HEK293 (cell line): ENCODE results near the gene FASTKD3.

ENCODE experiments used
- CTCF ChIA-PET: fragments of 350-600 bp; formaldehyde crosslinking; extraction: SDS; loops from one replicate; lab custom pipeline; 2021; ENCODE audit warnings: antibody characterized with exemption; lab: Yijun Ruan, JAX
- POLR2A ChIA-PET: fragments of 300-600 bp; formaldehyde crosslinking; extraction: SDS; loops from one replicate; lab custom pipeline; 2020; ENCODE audit warnings: antibody characterized with exemption, inconsistent platforms; lab: Yijun Ruan, JAX
- H3K27ac ChIP-seq: fragments of 200-500 bp; sonication (Bioruptor generic); 2 replicates; pipeline ENCODE4 v1.5.1; 2014; ENCODE audit warnings: low read depth, low read length, control low read depth, inconsistent platforms; ENCODE audit errors: extremely low read depth
- H3K36me3 ChIP-seq, 2 experiments: fragments of 200-500 bp in 1 of 2; sonication (Bioruptor generic) in 1 of 2; 1 replicate in 1 of 2; 2 replicates in 1 of 2; pipeline ENCODE4 v1.5.1; 2014 to 2017; ENCODE audit warnings: inconsistent platforms in 2 of 2, low read length in 2 of 2; ENCODE audit not compliant: control insufficient read depth in 2 of 2, insufficient read depth in 1 of 2
- H3K4me1 ChIP-seq: fragments of 200-500 bp; sonication (Bioruptor generic); 2 replicates; pipeline ENCODE4 v1.5.1; 2014; ENCODE audit warnings: mild to moderate bottlenecking, low read length, inconsistent platforms; ENCODE audit not compliant: control insufficient read depth, insufficient read depth
- H3K4me3 ChIP-seq: 2 replicates; pipeline ENCODE4 v1.5.1; 2011; ENCODE audit warnings: low read depth, mild to moderate bottlenecking, control low read depth, low read length, moderate library complexity
- H3K9me3 ChIP-seq: fragments of 200-500 bp; sonication (Bioruptor generic); 2 replicates; pipeline ENCODE4 v1.5.1; 2014; ENCODE audit warnings: low read depth, low read length, inconsistent platforms; ENCODE audit not compliant: control insufficient read depth, insufficient read depth
- BCL11B ChIP-seq: fragments of 450-650 bp; formaldehyde crosslinking; IDR thresholded peaks from 2 replicates; pipeline ENCODE4 v1.5.1; 2016; ENCODE audit warnings: low read depth, missing biosample characterization, missing genetic modification characterization
- HOXA7 ChIP-seq: sonication (generic); formaldehyde crosslinking; IDR thresholded peaks from 2 replicates; pipeline ENCODE4 v1.8.1; 2022; ENCODE audit warnings: missing genetic modification reagents, borderline replicate concordance
- RBAK ChIP-seq: fragments of 450-650 bp; formaldehyde crosslinking; IDR thresholded peaks from 2 replicates; pipeline ENCODE4 v1.5.1; 2016; ENCODE audit warnings: missing biosample characterization, missing genetic modification characterization
- SETDB1 ChIP-seq: IDR thresholded peaks from one replicate; pipeline ENCODE4 v1.6.1; 2017; ENCODE audit warnings: mild to moderate bottlenecking, low read length, moderate library complexity, mixed read lengths; ENCODE audit not compliant: insufficient read length
- YY1 ChIP-seq: fragments of 450-650 bp; formaldehyde crosslinking; IDR thresholded peaks from 2 replicates; pipeline ENCODE4 v1.5.1; 2018; ENCODE audit warnings: missing biosample characterization, missing genetic modification characterization
- YY2 ChIP-seq: fragments of 450-650 bp; formaldehyde crosslinking; IDR thresholded peaks from 2 replicates; pipeline ENCODE4 v1.5.1; 2016; ENCODE audit warnings: missing biosample characterization, missing genetic modification characterization
- ZNF114 ChIP-seq: fragments of 450-650 bp; formaldehyde crosslinking; IDR thresholded peaks from 2 replicates; pipeline ENCODE4 v1.5.0; 2017; ENCODE audit warnings: missing biosample characterization, missing genetic modification characterization
- ZNF16 ChIP-seq: fragments of 450-650 bp; formaldehyde crosslinking; IDR thresholded peaks from 2 replicates; pipeline ENCODE4 v1.5.1; 2016; ENCODE audit warnings: low read depth, missing biosample characterization, missing genetic modification characterization
- ZNF169 ChIP-seq: fragments of 450-650 bp; formaldehyde crosslinking; IDR thresholded peaks from 2 replicates; pipeline ENCODE4 v1.5.1; 2016; ENCODE audit warnings: missing biosample characterization, missing genetic modification characterization
- ZNF214 ChIP-seq: fragments of 450-650 bp; formaldehyde crosslinking; IDR thresholded peaks from 2 replicates; pipeline ENCODE4 v1.5.1; 2017; ENCODE audit warnings: missing biosample characterization, mild to moderate bottlenecking, missing genetic modification characterization, borderline replicate concordance
- ZNF223 ChIP-seq: fragments of 450-650 bp; formaldehyde crosslinking; IDR thresholded peaks from 2 replicates; pipeline ENCODE4 v1.5.1; 2016; ENCODE audit warnings: missing biosample characterization, missing genetic modification characterization
- ZNF48 ChIP-seq: fragments of 450-650 bp; formaldehyde crosslinking; IDR thresholded peaks from 2 replicates; pipeline ENCODE4 v1.5.1; 2016; ENCODE audit warnings: missing biosample characterization, missing genetic modification characterization
- ZNF548 ChIP-seq: fragments of 450-650 bp; formaldehyde crosslinking; IDR thresholded peaks from 2 replicates; pipeline ENCODE4 v1.5.1; 2016; ENCODE audit warnings: missing biosample characterization, missing genetic modification characterization
- ZNF555 ChIP-seq: fragments of 450-650 bp; formaldehyde crosslinking; conservative IDR thresholded peaks from 2 replicates; pipeline ENCODE4 v1.5.1; 2017; ENCODE audit warnings: missing biosample characterization, mild to moderate bottlenecking, missing genetic modification characterization, inconsistent platforms
- ZNF624 ChIP-seq: fragments of 450-650 bp; formaldehyde crosslinking; IDR thresholded peaks from 2 replicates; pipeline ENCODE4 v1.5.1; 2017; ENCODE audit warnings: missing biosample characterization, missing genetic modification characterization
- TF ChIP-seq, protein P1 (sequence below): fragments of 450-650 bp; formaldehyde crosslinking; IDR thresholded peaks from 2 replicates; pipeline ENCODE4 v1.5.1; 2017; ENCODE audit warnings: missing biosample characterization, missing genetic modification characterization
- TF ChIP-seq, protein P2 (sequence below): fragments of 450-650 bp; formaldehyde crosslinking; IDR thresholded peaks from 2 replicates; pipeline ENCODE4 v1.5.1; 2016; ENCODE audit warnings: missing biosample characterization, missing genetic modification characterization
- TF ChIP-seq, protein P3 (sequence below): fragments of 450-650 bp; formaldehyde crosslinking; IDR thresholded peaks from 2 replicates; pipeline ENCODE4 v1.5.1; 2016; ENCODE audit warnings: missing biosample characterization, missing genetic modification characterization, borderline replicate concordance
- TF ChIP-seq, protein P4 (sequence below): fragments of 450-650 bp; formaldehyde crosslinking; IDR thresholded peaks from 2 replicates; pipeline ENCODE4 v1.5.1; 2016; ENCODE audit warnings: missing biosample characterization, missing genetic modification characterization, low read depth
- TF ChIP-seq, protein P5 (sequence below): fragments of 450-650 bp; formaldehyde crosslinking; IDR thresholded peaks from 2 replicates; pipeline ENCODE4 v1.5.1; 2016; ENCODE audit warnings: missing biosample characterization, missing genetic modification characterization
- TF ChIP-seq, protein P6 (sequence below): fragments of 450-650 bp; formaldehyde crosslinking; conservative IDR thresholded peaks from 2 replicates; pipeline ENCODE4 v1.5.1; 2016; ENCODE audit warnings: low read depth, missing biosample characterization, missing genetic modification characterization

Gene FASTKD3, protein sequence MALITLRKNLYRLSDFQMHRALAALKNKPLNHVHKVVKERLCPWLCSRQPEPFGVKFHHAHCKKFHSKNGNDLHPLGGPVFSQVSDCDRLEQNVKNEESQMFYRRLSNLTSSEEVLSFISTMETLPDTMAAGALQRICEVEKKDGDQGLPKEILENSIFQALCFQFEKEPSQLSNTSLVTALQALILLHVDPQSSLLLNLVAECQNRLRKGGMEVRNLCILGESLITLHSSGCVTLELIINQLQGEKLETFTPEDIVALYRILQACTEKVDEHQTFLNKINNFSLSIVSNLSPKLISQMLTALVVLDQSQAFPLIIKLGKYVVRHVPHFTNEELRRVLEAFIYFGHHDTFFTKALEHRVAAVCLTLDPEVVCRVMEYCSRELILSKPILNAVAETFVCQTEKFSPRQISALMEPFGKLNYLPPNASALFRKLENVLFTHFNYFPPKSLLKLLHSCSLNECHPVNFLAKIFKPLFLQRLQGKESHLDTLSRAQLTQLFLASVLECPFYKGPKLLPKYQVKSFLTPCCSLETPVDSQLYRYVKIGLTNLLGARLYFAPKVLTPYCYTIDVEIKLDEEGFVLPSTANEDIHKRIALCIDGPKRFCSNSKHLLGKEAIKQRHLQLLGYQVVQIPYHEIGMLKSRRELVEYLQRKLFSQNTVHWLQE

DNA sequence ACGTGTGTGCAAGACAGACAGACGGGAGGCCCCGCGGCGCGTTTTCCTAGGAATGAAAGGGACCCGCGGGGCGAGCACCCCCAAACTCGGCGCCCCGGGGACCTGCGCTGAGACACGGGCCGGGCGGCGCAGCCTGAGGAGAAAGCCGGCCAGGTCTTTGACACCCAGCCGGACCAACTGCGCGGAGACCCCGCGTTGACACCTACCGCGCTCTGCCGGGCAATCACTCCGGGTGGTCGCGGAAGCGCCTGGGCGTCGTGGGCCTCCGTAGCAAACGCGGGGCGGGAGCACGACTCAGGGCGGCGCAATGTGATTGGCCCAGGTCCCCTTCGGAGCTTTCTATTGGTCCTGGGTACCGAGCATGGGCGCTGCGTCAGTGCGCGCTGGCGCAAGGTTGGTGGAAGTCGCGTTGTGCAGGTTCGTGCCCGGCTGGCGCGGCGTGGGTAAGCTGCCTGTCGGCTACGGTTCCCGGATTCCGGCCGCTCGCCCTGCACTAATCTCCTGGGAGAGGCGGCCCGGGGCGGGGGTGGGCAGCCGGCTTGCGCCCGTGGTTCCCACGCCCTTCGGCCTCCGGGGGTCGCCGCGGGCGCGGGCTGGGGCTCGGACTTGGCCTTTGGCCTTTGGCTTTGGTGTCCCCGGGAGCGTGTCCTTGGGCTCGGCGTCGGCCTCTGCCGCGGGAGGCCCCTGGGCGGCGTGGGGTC is at the start of gene FASTKD3, which contains the start of gene MTRR:
TSS of gene FASTKD3 (minus strand) at position 259 of the 701 bp plus-strand sequence. CDS start 948 bp downstream, outside the sequence.
TSS of gene MTRR (plus strand) at position 376 of the 701 bp plus-strand sequence. CDS start 1,647 bp downstream, outside the sequence.
- peaks cover 16 to 58% of the 10 kb centered on the region in 2 experiments for H3K36me3 ChIP-seq
- ChIA-PET POLR2A (interaction anchor here (0.6 to 3.3 kb wide), 10 partner anchors 9 to 1674 kb away, joined by 3 to 22 read pairs (median 7); partner anchors contain the start of genes CFAP90, NSUN2 and SRD5A1), CTCF (interaction anchor here (0.7 to 1.5 kb wide), 5 partner anchors 9 to 125 kb away, joined by 3 to 13 read pairs (median 4); no protein-coding TSS in a partner anchor)
- peak within 1 kb of the TSS; percentile 96 for H3K4me3 ChIP-seq
- no peaks in the 10 kb centered on the region for H3K9me3 ChIP-seq
- peak within 1 kb of the TSS; percentile 66; the same call in 1 of the 2 replicates for H3K27ac ChIP-seq
- H3K4me1 ChIP-seq = peaks cover 17% of the 10 kb centered on the region
- no peak for TF ChIP-seq ZNF548
- TF ChIP-seq, protein P1, sequence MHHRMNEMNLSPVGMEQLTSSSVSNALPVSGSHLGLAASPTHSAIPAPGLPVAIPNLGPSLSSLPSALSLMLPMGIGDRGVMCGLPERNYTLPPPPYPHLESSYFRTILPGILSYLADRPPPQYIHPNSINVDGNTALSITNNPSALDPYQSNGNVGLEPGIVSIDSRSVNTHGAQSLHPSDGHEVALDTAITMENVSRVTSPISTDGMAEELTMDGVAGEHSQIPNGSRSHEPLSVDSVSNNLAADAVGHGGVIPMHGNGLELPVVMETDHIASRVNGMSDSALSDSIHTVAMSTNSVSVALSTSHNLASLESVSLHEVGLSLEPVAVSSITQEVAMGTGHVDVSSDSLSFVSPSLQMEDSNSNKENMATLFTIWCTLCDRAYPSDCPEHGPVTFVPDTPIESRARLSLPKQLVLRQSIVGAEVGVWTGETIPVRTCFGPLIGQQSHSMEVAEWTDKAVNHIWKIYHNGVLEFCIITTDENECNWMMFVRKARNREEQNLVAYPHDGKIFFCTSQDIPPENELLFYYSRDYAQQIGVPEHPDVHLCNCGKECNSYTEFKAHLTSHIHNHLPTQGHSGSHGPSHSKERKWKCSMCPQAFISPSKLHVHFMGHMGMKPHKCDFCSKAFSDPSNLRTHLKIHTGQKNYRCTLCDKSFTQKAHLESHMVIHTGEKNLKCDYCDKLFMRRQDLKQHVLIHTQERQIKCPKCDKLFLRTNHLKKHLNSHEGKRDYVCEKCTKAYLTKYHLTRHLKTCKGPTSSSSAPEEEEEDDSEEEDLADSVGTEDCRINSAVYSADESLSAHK = no peak
- no peak for TF ChIP-seq ZNF214 (tag by site-specific recombination)
- TF ChIP-seq, protein P2, sequence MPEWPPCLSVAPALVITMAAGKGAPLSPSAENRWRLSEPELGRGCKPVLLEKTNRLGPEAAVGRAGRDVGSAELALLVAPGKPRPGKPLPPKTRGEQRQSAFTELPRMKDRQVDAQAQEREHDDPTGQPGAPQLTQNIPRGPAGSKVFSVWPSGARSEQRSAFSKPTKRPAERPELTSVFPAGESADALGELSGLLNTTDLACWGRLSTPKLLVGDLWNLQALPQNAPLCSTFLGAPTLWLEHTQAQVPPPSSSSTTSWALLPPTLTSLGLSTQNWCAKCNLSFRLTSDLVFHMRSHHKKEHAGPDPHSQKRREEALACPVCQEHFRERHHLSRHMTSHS = no peak
- no peak for TF ChIP-seq ZNF48 (tag by site-specific recombination)
- no peak for TF ChIP-seq YY2
- TF ChIP-seq, protein P3, sequence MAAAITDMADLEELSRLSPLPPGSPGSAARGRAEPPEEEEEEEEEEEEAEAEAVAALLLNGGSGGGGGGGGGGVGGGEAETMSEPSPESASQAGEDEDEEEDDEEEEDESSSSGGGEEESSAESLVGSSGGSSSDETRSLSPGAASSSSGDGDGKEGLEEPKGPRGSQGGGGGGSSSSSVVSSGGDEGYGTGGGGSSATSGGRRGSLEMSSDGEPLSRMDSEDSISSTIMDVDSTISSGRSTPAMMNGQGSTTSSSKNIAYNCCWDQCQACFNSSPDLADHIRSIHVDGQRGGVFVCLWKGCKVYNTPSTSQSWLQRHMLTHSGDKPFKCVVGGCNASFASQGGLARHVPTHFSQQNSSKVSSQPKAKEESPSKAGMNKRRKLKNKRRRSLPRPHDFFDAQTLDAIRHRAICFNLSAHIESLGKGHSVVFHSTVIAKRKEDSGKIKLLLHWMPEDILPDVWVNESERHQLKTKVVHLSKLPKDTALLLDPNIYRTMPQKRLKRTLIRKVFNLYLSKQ (tag by site-specific recombination) = peak; percentile 11; the same call in 1 of the 2 replicates
- no peak for TF ChIP-seq ZNF223 (tag by site-specific recombination)
- TF ChIP-seq, protein P4, sequence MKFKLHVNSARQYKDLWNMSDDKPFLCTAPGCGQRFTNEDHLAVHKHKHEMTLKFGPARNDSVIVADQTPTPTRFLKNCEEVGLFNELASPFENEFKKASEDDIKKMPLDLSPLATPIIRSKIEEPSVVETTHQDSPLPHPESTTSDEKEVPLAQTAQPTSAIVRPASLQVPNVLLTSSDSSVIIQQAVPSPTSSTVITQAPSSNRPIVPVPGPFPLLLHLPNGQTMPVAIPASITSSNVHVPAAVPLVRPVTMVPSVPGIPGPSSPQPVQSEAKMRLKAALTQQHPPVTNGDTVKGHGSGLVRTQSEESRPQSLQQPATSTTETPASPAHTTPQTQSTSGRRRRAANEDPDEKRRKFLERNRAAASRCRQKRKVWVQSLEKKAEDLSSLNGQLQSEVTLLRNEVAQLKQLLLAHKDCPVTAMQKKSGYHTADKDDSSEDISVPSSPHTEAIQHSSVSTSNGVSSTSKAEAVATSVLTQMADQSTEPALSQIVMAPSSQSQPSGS (tag by site-specific recombination) = no peak
- TF ChIP-seq RBAK (tag by site-specific recombination) = no peak
- TF ChIP-seq ZNF624 (tag by site-specific recombination) = no peak
- no peak for TF ChIP-seq HOXA7 (CRISPR knock-in tag)
- TF ChIP-seq YY1 (tag by site-specific recombination) = no peak
- TF ChIP-seq, protein P5, sequence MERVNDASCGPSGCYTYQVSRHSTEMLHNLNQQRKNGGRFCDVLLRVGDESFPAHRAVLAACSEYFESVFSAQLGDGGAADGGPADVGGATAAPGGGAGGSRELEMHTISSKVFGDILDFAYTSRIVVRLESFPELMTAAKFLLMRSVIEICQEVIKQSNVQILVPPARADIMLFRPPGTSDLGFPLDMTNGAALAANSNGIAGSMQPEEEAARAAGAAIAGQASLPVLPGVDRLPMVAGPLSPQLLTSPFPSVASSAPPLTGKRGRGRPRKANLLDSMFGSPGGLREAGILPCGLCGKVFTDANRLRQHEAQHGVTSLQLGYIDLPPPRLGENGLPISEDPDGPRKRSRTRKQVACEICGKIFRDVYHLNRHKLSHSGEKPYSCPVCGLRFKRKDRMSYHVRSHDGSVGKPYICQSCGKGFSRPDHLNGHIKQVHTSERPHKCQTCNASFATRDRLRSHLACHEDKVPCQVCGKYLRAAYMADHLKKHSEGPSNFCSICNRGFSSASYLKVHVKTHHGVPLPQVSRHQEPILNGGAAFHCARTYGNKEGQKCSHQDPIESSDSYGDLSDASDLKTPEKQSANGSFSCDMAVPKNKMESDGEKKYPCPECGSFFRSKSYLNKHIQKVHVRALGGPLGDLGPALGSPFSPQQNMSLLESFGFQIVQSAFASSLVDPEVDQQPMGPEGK (tag by site-specific recombination) = peak; percentile 35
- no peak for TF ChIP-seq SETDB1
- TF ChIP-seq ZNF555 = no peak
- TF ChIP-seq ZNF169 = no peak
- no peak for TF ChIP-seq ZNF16 (tag by site-specific recombination)
- TF ChIP-seq BCL11B (tag by site-specific recombination) = 0 out of 2 replicates have a peak, but pooled peaks have one; percentile 36
- TF ChIP-seq, protein P6, sequence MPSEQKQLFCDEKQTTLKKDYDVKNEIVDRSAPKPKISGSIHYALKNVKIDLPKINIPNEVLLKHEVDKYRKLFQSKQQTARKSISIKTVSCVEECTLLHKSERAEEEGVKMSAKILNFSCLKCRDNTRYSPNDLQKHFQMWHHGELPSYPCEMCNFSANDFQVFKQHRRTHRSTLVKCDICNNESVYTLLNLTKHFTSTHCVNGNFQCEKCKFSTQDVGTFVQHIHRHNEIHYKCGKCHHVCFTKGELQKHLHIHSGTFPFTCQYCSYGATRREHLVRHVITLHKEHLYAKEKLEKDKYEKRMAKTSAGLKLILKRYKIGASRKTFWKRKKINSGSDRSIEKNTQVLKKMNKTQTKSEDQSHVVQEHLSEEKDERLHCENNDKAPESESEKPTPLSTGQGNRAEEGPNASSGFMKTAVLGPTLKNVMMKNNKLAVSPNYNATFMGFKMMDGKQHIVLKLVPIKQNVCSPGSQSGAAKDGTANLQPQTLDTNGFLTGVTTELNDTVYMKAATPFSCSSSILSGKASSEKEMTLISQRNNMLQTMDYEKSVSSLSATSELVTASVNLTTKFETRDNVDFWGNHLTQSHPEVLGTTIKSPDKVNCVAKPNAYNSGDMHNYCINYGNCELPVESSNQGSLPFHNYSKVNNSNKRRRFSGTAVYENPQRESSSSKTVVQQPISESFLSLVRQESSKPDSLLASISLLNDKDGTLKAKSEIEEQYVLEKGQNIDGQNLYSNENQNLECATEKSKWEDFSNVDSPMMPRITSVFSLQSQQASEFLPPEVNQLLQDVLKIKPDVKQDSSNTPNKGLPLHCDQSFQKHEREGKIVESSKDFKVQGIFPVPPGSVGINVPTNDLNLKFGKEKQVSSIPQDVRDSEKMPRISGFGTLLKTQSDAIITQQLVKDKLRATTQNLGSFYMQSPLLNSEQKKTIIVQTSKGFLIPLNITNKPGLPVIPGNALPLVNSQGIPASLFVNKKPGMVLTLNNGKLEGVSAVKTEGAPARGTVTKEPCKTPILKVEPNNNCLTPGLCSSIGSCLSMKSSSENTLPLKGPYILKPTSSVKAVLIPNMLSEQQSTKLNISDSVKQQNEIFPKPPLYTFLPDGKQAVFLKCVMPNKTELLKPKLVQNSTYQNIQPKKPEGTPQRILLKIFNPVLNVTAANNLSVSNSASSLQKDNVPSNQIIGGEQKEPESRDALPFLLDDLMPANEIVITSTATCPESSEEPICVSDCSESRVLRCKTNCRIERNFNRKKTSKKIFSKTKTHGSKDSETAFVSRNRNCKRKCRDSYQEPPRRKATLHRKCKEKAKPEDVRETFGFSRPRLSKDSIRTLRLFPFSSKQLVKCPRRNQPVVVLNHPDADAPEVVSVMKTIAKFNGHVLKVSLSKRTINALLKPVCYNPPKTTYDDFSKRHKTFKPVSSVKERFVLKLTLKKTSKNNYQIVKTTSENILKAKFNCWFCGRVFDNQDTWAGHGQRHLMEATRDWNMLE (tag by site-specific recombination) = no peak
- TF ChIP-seq ZNF114 = no peak
